Spleen (tissue), 11 donors: Measurements from ENCODE around the gene DLX5. TPM values are rescaled to one million over a fixed set of nuclear protein-coding genes. Genes with fewer than 3 reads are reported as not detected.

Experiments
- DNase-seq: peaks from one replicate; pipeline ENCODE4 v3.0.0-alpha.2; 2020
- H3K27ac ChIP-seq, 8 donors: fragments of 200-600 bp; sonication (generic) in 7 of 8; 1 replicate in 4 of 8; 2 replicates in 4 of 8; pipeline versions ENCODE4 v1.5.0 to v1.8.0; 2016 to 2021; ENCODE audit warnings: inconsistent platforms in 4 of 8, mild to moderate bottlenecking in 4 of 8, moderate library complexity in 1 of 8
- H3K27me3 ChIP-seq, 7 donors: fragments of 200-600 bp; sonication (generic) in 6 of 7; replicated peaks in 1 of 7; 1 replicate in 4 of 7; 2 replicates in 3 of 7; pipeline versions ENCODE4 v1.5.0 to v1.8.0; 2016 to 2021; ENCODE audit warnings: inconsistent platforms in 3 of 7, mild to moderate bottlenecking in 1 of 7
- H3K36me3 ChIP-seq, 6 donors: fragments of 200-600 bp; sonication (generic) in 5 of 6; 1 replicate in 4 of 6; 2 replicates in 2 of 6; pipeline versions ENCODE4 v1.5.0 to v1.8.0; 2016 to 2021; ENCODE audit warnings: inconsistent platforms in 2 of 6
- H3K4me1 ChIP-seq, 6 donors: fragments of 200-600 bp; sonication (generic) in 5 of 6; 1 replicate in 3 of 6; 2 replicates in 3 of 6; pipeline versions ENCODE4 v1.5.0 to v1.8.0; 2016 to 2021; ENCODE audit warnings: inconsistent platforms in 3 of 6
- H3K4me3 ChIP-seq, 8 donors: fragments of 200-600 bp; sonication (generic) in 7 of 8; 1 replicate in 4 of 8; 2 replicates in 4 of 8; pipeline versions ENCODE4 v1.5.0 to v1.8.0; 2016 to 2021; ENCODE audit warnings: inconsistent platforms in 4 of 8, mild to moderate bottlenecking in 4 of 8, moderate library complexity in 2 of 8
- H3K9me3 ChIP-seq, 8 donors: fragments of 200-600 bp; sonication (generic) in 7 of 8; 1 replicate in 4 of 8; 2 replicates in 4 of 8; pipeline versions ENCODE4 v1.5.0 to v1.8.0; 2016 to 2021; ENCODE audit warnings: inconsistent platforms in 4 of 8
- POLR2A ChIP-seq, 3 donors: fragments of 450-650 bp; IDR thresholded peaks; one replicate each; pipeline ENCODE4 v1.5.1; 2017; ENCODE audit warnings: antibody characterized with exemption in 3 of 3, mild to moderate bottlenecking in 1 of 3
- POLR2AphosphoS5 ChIP-seq, 3 donors: sonication (generic); formaldehyde crosslinking; IDR thresholded peaks; one replicate each; pipeline ENCODE4 v1.5.1; 2017; ENCODE audit warnings: antibody characterized with exemption in 3 of 3
- WGBS, 5 donors: extraction: QIAGEN DNeasy Blood & Tissue Kit in 3 of 5; methylation state at CpG; one replicate each; pipeline versions ENCODE4 v1.1.5 to v1.1.7; 2013 to 2018; 5-methylcytosine and 5-hydroxymethylcytosine counted together
- intact Hi-C: fragments of 100-400 bp; cut with DNase I; formaldehyde crosslinking; loops from one replicate; pipeline ENCODE4 v1.15.0; 2023; ENCODE audit warnings: low total_unique reads
- polyA plus RNA-seq, 3 donors: library from polyadenylated mRNA; stranded (reverse); fragments of 200-250 nt; gene quantifications; one replicate each; pipeline ENCODE4 v1.2.1, GENCODE V29; 2013
- total RNA-seq, 7 donors: library from RNA; depleted of rRNA in 3 of 7; stranded (reverse); fragments of >200 nt in 3 of 7; fragmentation: NEBNext Ultra II Directional in 4 of 7; extraction: Animal tissue kit (Norgen Biotek cat#: 25700) in 4 of 7; gene quantifications; one replicate each; pipeline versions ENCODE4 v1.1.0 to v1.2.1, GENCODE V29; 2016 to 2021
- TF ChIP-seq, protein P1 (sequence below), 11 experiments: fragments of 200-600 bp in 7 of 11; fragments of 450-650 bp in 4 of 11; sonication (generic) in 4 of 11; IDR thresholded peaks in 8 of 11; conservative IDR thresholded peaks in 3 of 11; 1 replicate in 7 of 11; 2 replicates in 4 of 11; pipeline versions ENCODE4 v1.4.0 to v1.8.0; 2016 to 2021; ENCODE audit warnings: antibody characterized with exemption in 11 of 11, inconsistent platforms in 4 of 11, mild to moderate bottlenecking in 1 of 11
- donor health status: healthy with polysubstance abuse.
- donor health status: DM: no; HTN: no; CAD: no; lungs with moderate emphysema.
- donor health status: DM: no; HTN: no; CAD: no.
- donor health status: Bipolar disorder and iron deficiency.
- donor health status: healthy.
- donor health status: DM: no; HTN: no; CAD: no.
- donor health status: DM: yes; HTN: yes; CAD: no.

Gene DLX5
- total and polyA plus RNA-seq, 10 donors, result 0.14 to 0.36 TPM; not detected in 8

DNA sequence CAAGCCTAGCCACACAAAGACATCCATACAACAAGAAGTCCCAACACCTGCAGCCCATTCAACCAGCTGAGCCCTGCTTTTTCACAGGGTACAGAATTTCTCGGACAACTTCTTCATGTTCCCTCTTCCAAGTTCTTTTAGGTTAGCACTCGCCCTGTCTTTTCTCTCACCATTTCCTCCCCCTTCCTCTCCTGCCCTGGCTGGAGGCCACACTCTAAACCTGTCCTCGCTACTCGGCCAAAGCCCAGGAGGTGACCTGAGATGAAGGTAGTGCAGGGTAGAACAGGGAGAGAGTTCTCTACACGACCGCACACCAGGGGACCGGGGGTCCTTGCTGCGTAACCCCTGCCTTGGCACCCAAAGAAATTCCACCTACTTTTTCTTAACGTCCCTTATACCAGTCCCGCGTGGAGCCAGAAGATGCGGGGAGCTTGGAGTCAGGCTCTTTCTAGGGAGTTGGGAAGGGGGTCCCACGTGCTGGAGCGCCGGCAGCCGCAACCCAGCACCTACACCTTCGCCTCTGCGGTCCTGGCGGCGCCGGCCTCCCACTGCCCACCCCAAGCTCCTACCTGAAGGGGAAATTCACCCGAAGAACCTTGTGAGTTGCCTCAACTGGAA, 35.3 kb downstream of the DLX5 start:
- intact Hi-C loops, result no loop called here
- H3K4me3 ChIP-seq, result no peak overlapping the region
- peaks cover 0 to 14% (median 0%) of the 10 kb centered on the region in 8 donors for H3K9me3 ChIP-seq
- TF ChIP-seq POLR2AphosphoS5 (IDR thresholded peaks at IDR 0.05) (no peak), POLR2A (IDR thresholded peaks at IDR 0.05) (no peak)
- TF ChIP-seq, protein P1, sequence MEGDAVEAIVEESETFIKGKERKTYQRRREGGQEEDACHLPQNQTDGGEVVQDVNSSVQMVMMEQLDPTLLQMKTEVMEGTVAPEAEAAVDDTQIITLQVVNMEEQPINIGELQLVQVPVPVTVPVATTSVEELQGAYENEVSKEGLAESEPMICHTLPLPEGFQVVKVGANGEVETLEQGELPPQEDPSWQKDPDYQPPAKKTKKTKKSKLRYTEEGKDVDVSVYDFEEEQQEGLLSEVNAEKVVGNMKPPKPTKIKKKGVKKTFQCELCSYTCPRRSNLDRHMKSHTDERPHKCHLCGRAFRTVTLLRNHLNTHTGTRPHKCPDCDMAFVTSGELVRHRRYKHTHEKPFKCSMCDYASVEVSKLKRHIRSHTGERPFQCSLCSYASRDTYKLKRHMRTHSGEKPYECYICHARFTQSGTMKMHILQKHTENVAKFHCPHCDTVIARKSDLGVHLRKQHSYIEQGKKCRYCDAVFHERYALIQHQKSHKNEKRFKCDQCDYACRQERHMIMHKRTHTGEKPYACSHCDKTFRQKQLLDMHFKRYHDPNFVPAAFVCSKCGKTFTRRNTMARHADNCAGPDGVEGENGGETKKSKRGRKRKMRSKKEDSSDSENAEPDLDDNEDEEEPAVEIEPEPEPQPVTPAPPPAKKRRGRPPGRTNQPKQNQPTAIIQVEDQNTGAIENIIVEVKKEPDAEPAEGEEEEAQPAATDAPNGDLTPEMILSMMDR (IDR thresholded peaks at IDR 0.05 in 8 of 11, conservative IDR thresholded peaks at IDR 0.05 in 3 of 11), result no peak
- 10 to 20% (median 15%) methylated on average over 15 to 22 of the region's 22 CpGs for WGBS, 5 donors
- no peak overlapping the region for H3K27ac ChIP-seq
- DNase-seq, result no peak
- peaks cover 8 to 86% (median 61%) of the 10 kb centered on the region in 7 donors for H3K27me3 ChIP-seq
- H3K36me3 ChIP-seq, result no peaks in the 10 kb centered on the region
- peaks cover 0 to 15% (median 3%) of the 10 kb centered on the region in 6 donors for H3K4me1 ChIP-seq

DNA sequence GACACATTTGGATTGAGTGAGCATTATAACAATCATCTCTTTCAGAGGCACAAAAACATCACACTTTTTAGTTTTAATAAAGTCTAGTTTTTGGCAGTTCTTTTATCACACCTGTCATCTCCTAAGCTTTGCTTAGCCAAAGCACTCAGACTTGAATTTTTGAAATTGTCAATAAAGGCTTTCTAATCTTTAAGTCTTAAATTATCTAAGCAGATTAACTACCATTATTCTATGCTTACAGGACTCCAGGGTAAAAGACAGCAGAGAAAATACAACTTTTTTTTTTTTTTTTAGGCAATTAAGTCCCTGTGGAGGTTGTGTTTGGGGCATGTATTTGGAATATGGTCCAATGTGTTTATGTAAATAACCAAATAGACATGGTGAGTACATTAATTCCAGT, 36.9 kb downstream of the DLX5 start:
- intact Hi-C loops, result no loop called here
- H3K27ac ChIP-seq, result no peak overlapping the region
- TF ChIP-seq POLR2A (IDR thresholded peaks at IDR 0.05), result no peak
- TF ChIP-seq, protein P1 (IDR thresholded peaks at IDR 0.05 in 8 of 11, conservative IDR thresholded peaks at IDR 0.05 in 3 of 11), result no peak
- no peak for TF ChIP-seq POLR2AphosphoS5 (IDR thresholded peaks at IDR 0.05)
- H3K4me3 ChIP-seq, result no peak overlapping the region
- H3K9me3 ChIP-seq, result peaks cover 0 to 6% (median 0%) of the 10 kb centered on the region in 8 donors
- H3K36me3 ChIP-seq, result no peaks in the 10 kb centered on the region
- peaks cover 0 to 12% (median 2%) of the 10 kb centered on the region in 6 donors for H3K4me1 ChIP-seq
- no peak for DNase-seq
- H3K27me3 ChIP-seq, result peaks cover 0 to 74% (median 44%) of the 10 kb centered on the region in 7 donors

DNA sequence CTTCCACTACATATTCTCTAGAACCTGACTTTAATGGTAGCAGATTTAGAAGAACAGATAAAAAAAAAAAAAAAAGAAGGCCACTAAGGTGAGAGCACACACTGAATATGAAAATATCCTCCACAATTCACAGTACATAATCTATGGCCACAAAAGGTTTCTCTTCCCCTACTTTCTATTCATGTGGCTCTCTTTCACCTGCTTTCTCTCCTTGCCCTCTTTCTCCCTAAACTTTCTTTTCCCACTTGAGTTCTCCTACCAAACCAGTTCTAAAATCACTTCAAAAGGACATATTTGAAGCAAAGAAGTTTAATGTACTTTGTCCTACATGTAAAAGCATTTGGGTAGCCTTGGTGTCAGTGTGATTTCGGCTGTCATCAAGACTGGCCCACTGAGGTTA, 37.7 kb downstream of the DLX5 start:
- TF ChIP-seq POLR2AphosphoS5 (IDR thresholded peaks at IDR 0.05) (no peak), POLR2A (IDR thresholded peaks at IDR 0.05) (no peak)
- TF ChIP-seq, protein P1 (IDR thresholded peaks at IDR 0.05 in 8 of 11, conservative IDR thresholded peaks at IDR 0.05 in 3 of 11), result no peak
- Histone ChIP-seq H3K4me3 (no peak overlapping the region), H3K27ac (no peak overlapping the region), H3K4me1 (peaks cover 0 to 4% (median 0%) of the 10 kb centered on the region in 6 donors), H3K36me3 (no peaks in the 10 kb centered on the region), H3K9me3 (no peaks in the 10 kb centered on the region), H3K27me3 (peaks cover 0 to 74% (median 36%) of the 10 kb centered on the region in 7 donors)
- intact Hi-C loops, result no loop called here
- no peak for DNase-seq
- WGBS, 5 donors, result 60 to 81% (median 76%) methylated on average over 1 of the region's 1 CpG

DNA sequence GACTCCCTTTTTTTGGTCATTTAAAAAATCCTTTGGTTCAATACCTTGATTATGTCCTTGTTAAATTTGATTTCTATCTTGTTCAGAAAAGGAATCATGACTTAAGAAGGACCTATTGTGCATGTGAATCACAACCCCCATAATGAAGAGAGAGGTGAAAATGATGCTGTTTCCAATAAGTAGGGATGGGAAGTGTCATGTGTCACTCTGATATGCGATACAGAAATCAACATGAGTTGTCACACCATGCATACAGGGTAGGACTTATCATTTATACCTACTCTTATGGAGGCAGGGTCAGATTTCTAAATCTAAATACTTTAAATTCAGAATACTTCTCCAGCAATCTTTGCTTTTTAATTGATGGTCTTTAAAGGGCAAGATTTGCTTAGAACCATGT, 38.6 kb downstream of the DLX5 start:
- Histone ChIP-seq H3K4me1 (peaks cover 0 to 3% (median 0%) of the 10 kb centered on the region in 6 donors), H3K4me3 (no peak overlapping the region), H3K36me3 (no peaks in the 10 kb centered on the region), H3K9me3 (no peaks in the 10 kb centered on the region), H3K27ac (no peak overlapping the region), H3K27me3 (peaks cover 0 to 66% (median 28%) of the 10 kb centered on the region in 7 donors)
- intact Hi-C loops, result no loop called here
- no peak for DNase-seq
- TF ChIP-seq, protein P1 (IDR thresholded peaks at IDR 0.05 in 8 of 11, conservative IDR thresholded peaks at IDR 0.05 in 3 of 11), result no peak
- TF ChIP-seq POLR2A (IDR thresholded peaks at IDR 0.05) (no peak), POLR2AphosphoS5 (IDR thresholded peaks at IDR 0.05) (no peak)
- 57 to 74% (median 65%) methylated on average over 1 of the region's 1 CpG for WGBS, 5 donors
